22Rv1 (cell line): ENCODE results near the gene GAS1.

ENCODE experiments used
- H3K27ac ChIP-seq: fragments of 450-650 bp; 2 replicates; pipeline ENCODE4 v1.5.1; 2017
- CTCF ChIP-seq: fragments of 450-650 bp; IDR thresholded peaks from 2 replicates; pipeline ENCODE4 v1.5.1; 2017; ENCODE audit warnings: mild to moderate bottlenecking
- ZFX ChIP-seq: fragments of 450-650 bp; IDR thresholded peaks from 2 replicates; pipeline ENCODE4 v1.6.1; 2017; ENCODE audit warnings: antibody characterized with exemption, borderline replicate concordance

GAS1 gene

GRCh38 chr9:86985132-86985647, 37.9 kb upstream of the GAS1 start:
- no peak overlapping the region for H3K27ac ChIP-seq
- no peak for TF ChIP-seq CTCF
- TF ChIP-seq ZFX: no peak

GRCh38 chr9:86983620-86984259, 36.4 kb upstream of the GAS1 start:
- no peak overlapping the region; the same call in 1 of the 2 replicates for H3K27ac ChIP-seq
- TF ChIP-seq ZFX: no peak
- no peak for TF ChIP-seq CTCF

- no peak overlapping the region for H3K27ac ChIP-seq
- TF ChIP-seq ZFX (no peak), CTCF (no peak)
Measured at GRCh38 chr9:86983249-86983619, 35.9 kb upstream of the GAS1 start.

- TF ChIP-seq CTCF (no peak), ZFX (no peak)
Measured at GRCh38 chr9:86980802-86981201, 33.5 kb upstream of the GAS1 start.

GRCh38 chr9:86979657-86980056, 32.4 kb upstream of the GAS1 start:
- TF ChIP-seq CTCF: no peak
- TF ChIP-seq ZFX: no peak
- H3K27ac ChIP-seq: no peak overlapping the region

More at GRCh38 chr9:86980802-86981201, 33.5 kb upstream of the GAS1 start:
- H3K27ac ChIP-seq: no peak overlapping the region

GRCh38 chr9:86978922-86979474, 31.7 kb upstream of the GAS1 start:
- no peak for TF ChIP-seq CTCF
- no peak for TF ChIP-seq ZFX
- H3K27ac ChIP-seq: no peak overlapping the region

- TF ChIP-seq CTCF (no peak), ZFX (no peak)
- no peak overlapping the region for H3K27ac ChIP-seq
Measured at GRCh38 chr9:86978413-86978812, 31.1 kb upstream of the GAS1 start.
